LNCAP (cell line): Measurements from ENCODE around the gene CPB2.

Experiments
- CTCF ChIP-seq: fragments of 450-650 bp; IDR thresholded peaks from 2 replicates; pipeline ENCODE4 v1.5.1; 2017; ENCODE audit warnings: mild to moderate bottlenecking

The CPB2 gene

GRCh38 chr13:46145135-46145534, 40.3 kb upstream of the CPB2 start:
- no peak for TF ChIP-seq CTCF

- no peak for TF ChIP-seq CTCF
These were observed 38.4 kb upstream of the CPB2 start for GRCh38 chr13:46143184-46143701.

DNA sequence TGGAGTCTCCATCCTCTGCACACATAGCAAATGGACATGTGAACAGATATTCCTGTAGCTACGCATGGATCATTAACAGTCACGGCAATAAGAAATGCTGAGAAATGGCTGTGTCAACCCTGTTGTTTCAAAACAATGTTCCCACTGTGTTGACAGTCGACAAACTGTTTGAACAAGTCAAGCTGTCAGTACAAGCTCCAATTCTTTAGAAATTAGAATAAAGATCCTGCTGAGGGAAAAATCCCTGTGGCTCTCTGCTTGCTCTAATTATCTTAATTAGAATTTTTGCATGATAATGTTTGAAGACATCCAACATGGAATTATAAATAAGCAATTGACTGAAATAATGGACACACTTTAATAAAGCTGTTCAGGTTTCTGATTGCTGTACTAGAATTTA, 37.9 kb upstream of the CPB2 start:
- no peak for TF ChIP-seq CTCF

DNA sequence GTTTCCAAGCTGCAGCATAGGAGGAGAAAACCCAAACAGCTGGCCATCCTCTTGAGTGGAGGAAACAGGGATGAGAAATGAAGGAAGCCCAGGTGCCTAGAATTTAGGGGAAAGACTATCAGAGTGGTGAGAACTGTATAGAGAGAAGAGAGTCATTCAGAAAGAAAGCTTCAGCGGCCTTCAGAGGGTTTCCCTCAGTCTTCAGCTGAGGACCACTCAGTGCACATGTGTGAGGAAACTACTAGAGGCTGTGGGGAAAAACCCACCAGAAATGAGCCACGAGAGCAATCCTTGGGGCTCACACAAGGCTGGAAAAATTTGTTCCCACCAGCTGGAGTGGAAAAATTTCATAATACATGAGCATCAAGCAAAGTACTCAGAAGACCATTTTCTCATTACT, 35.2 kb upstream of the CPB2 start:
- TF ChIP-seq CTCF: no peak

GRCh38 chr13:46137627-46138317, 32.9 kb upstream of the CPB2 start:
- TF ChIP-seq CTCF: no peak

DNA sequence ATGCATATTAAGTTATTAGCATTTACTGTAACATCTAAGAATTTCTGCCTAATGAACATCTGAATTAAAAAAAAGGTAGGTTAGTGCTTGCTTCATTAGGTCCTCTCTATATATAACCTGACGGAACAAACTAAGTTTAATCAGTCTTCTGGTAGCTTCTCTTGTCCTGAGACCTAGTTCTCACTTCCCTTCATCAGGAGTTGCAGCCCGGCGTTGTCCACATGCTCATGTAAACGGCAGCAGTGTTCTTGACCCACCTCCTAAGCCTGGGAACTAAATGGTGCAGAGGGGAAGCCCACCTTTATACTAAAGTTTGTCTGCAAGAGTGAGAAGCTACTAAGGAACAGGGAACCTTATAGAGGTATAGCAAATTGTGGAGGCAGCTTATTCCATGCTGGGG, 31.9 kb upstream of the CPB2 start:
- no peak for TF ChIP-seq CTCF

- no peak for TF ChIP-seq CTCF
These were observed 30.2 kb upstream of the CPB2 start for GRCh38 chr13:46134961-46135522.
